ENCODE measurements around the gene PKHD1. TPM values are rescaled to one million over a fixed set of nuclear protein-coding genes. Genes with fewer than 3 reads are reported as not detected.

PKHD1 gene
- total RNA-seq, 2 donors from 2014 or later, result 0.14 TPM; not detected in 1

GRCh38 chr6:52108128-52108527, 20.7 kb upstream of the PKHD1 start:
- Histone ChIP-seq H3K36me3 (no peaks in the 10 kb centered on the region), H3K4me1 (ENCODE audit: control insufficient read depth in 1 of 2, low read depth in 2 of 2) (no peaks in the 10 kb centered on the region), H3K4me3 (no peak overlapping the region), H3K27me3 (replicated peaks; ENCODE audit: insufficient read depth) (no peaks in the 10 kb centered on the region), H3K27ac (no peak overlapping the region), H3K9me3 (no peaks in the 10 kb centered on the region)
- ATAC-seq (ENCODE audit: insufficient number of reproducible peaks, low FRiP score, low read depth) (no peak), DNase-seq (ENCODE audit: low spot score) (no peak)
- TF ChIP-seq CTCF (IDR thresholded peaks at IDR 0.05), result no peak

GRCh38 chr6:52106994-52107393, 19.6 kb upstream of the PKHD1 start:
- H3K27ac ChIP-seq, result no peak overlapping the region
- H3K36me3 ChIP-seq, result no peaks in the 10 kb centered on the region
- TF ChIP-seq CTCF (IDR thresholded peaks at IDR 0.05), result no peak
- H3K4me1 ChIP-seq (ENCODE audit: control insufficient read depth in 1 of 2, low read depth in 2 of 2), result no peaks in the 10 kb centered on the region
- no peak for ATAC-seq (ENCODE audit: insufficient number of reproducible peaks, low FRiP score, low read depth)
- no peaks in the 10 kb centered on the region for H3K9me3 ChIP-seq
- no peak overlapping the region for H3K4me3 ChIP-seq
- no peak for DNase-seq (ENCODE audit: low spot score)
- H3K27me3 ChIP-seq (replicated peaks; ENCODE audit: insufficient read depth), result no peaks in the 10 kb centered on the region

- TF ChIP-seq CTCF (IDR thresholded peaks at IDR 0.05), result no peak
- Histone ChIP-seq H3K4me3 (no peak overlapping the region), H3K27ac (no peak overlapping the region), H3K4me1 (ENCODE audit: control insufficient read depth in 1 of 2, low read depth in 2 of 2) (no peaks in the 10 kb centered on the region), H3K36me3 (no peaks in the 10 kb centered on the region), H3K27me3 (replicated peaks; ENCODE audit: insufficient read depth) (no peaks in the 10 kb centered on the region), H3K9me3 (no peaks in the 10 kb centered on the region)
- DNase-seq (ENCODE audit: low spot score) (no peak), ATAC-seq (ENCODE audit: insufficient number of reproducible peaks, low FRiP score, low read depth) (no peak)
These were observed 17.6 kb upstream of the PKHD1 start for GRCh38 chr6:52104979-52105378.

GRCh38 chr6:52103623-52104022, 16.2 kb upstream of the PKHD1 start:
- H3K27ac ChIP-seq, result no peak overlapping the region
- no peaks in the 10 kb centered on the region for H3K27me3 ChIP-seq (replicated peaks; ENCODE audit: insufficient read depth)
- DNase-seq (ENCODE audit: low spot score) (no peak), ATAC-seq (ENCODE audit: insufficient number of reproducible peaks, low FRiP score, low read depth) (no peak)
- H3K4me1 ChIP-seq (ENCODE audit: control insufficient read depth in 1 of 2, low read depth in 2 of 2), result no peaks in the 10 kb centered on the region
- no peaks in the 10 kb centered on the region for H3K36me3 ChIP-seq
- no peaks in the 10 kb centered on the region for H3K9me3 ChIP-seq
- no peak overlapping the region for H3K4me3 ChIP-seq
- TF ChIP-seq CTCF (IDR thresholded peaks at IDR 0.05), result no peak

GRCh38 chr6:52102405-52102804, 15.0 kb upstream of the PKHD1 start:
- no peak overlapping the region for H3K27ac ChIP-seq
- no peaks in the 10 kb centered on the region for H3K9me3 ChIP-seq
- no peaks in the 10 kb centered on the region for H3K36me3 ChIP-seq
- DNase-seq (ENCODE audit: low spot score) (no peak), ATAC-seq (ENCODE audit: insufficient number of reproducible peaks, low FRiP score, low read depth) (no peak)
- no peak for TF ChIP-seq CTCF (IDR thresholded peaks at IDR 0.05)
- no peaks in the 10 kb centered on the region for H3K4me1 ChIP-seq (ENCODE audit: control insufficient read depth in 1 of 2, low read depth in 2 of 2)
- H3K4me3 ChIP-seq, result no peak overlapping the region
- no peaks in the 10 kb centered on the region for H3K27me3 ChIP-seq (replicated peaks; ENCODE audit: insufficient read depth)

Measured in thoracic aorta (tissue), 2 donors.